GDM1 (cell line): ENCODE data around the gene RPS4Y1.

Experiments
- DNase-seq: peaks from one replicate; lab custom pipeline; 2025; lab: John Stamatoyannopoulos, UW

Gene RPS4Y1

DNA sequence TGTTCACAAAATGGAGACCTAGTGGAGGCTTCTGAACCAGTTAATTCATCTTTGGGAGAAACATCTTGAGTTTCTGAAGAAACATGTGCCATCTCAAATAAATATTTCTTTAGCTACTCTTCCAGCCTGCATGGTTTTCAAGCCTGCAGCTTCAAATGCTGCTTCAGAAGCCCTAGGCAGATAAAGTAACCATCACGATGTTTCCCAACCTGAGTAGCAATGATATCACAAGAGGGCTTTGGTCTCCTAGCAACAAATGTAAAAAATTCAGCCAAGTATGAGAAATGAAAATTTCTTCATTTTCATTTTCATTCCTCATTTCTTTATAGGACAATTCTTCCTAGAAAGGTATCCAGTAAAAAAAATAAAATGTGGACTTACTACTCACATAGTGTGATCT, 42.2 kb downstream of the RPS4Y1 start:
- no peak for DNase-seq

- DNase-seq: no peak
Measured at GRCh38 chrY:2885880-2886279, 44.5 kb downstream of the RPS4Y1 start.

DNA sequence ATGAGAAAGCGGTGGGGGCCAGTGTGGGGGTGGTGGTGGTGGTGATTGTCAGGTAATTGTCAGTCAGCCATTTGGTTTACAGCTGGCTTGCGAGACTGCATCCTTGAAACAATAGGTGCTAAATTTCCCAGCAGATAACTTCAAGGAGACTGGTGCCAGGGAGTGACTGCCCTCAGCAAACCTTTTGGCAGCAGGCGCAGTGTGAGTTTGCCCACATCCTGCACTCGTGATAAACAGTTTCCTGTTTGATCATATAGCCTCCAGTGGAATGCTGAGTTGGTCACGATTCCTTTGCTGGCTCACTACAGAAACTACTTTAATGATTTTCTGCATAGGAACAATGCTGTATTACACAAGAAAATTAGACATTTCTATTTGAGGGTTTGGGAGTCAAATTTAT, 46.0 kb downstream of the RPS4Y1 start:
- no peak for DNase-seq

GRCh38 chrY:2887955-2888354, 46.6 kb downstream of the RPS4Y1 start:
- DNase-seq: no peak

DNA sequence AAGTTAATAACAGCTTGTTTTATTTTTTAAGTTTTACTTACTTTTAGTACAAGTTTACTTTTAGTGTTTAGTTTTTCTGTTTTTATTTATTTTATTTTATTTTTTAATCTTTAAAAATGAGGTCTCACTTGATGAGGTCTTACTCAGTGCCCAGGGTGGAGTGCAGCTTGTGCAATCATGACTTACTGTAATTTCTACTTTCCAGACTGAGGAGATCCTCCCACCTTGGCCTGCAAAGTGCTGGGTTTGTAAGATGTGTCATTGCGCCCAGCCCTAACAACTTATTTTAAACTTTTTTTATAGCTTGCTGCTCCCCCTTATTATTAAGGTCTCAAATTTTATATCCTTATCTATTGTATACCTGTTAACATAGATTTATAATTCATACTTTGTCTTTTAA, 52.1 kb downstream of the RPS4Y1 start:
- DNase-seq: no peak

DNA sequence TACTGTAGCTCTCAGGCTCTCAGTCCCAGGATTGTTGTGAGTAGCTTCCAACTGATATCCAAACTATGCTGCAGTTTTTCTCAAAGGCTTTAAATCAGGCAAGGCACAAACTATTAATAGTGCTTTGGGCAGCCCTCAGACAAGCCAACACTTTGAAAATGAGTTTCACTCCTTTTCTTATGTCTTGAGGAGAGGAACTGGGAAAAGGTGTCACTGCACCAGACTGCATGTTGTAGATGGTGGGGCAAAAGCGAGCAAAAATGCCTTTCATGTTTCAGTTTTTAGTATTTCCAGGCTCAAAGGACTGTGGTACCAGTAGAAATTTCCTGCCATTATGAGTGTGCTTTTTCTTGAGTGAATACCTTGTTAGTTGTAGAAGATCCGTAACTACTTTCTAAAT, 54.6 kb downstream of the RPS4Y1 start:
- DNase-seq: no peak

DNA sequence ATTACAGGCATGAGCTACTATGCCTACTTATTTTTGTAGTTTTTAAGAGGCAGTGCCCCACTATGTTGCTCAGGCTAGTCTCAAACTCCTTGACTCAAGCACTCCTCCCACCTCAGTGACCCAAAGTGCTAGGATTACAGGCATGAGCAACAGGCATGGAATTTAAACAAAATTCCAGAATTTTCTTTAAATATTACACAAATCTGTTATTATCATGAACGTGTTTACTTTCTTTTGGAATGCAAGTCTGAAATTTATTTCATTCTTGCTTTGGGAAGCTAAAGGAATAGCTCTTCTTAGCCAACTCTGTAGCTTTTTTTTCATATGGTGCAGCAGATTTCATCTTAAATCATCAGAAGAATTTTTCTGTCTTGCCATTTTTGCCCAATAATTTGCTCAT, 66.0 kb downstream of the RPS4Y1 start:
- DNase-seq: no peak

DNA sequence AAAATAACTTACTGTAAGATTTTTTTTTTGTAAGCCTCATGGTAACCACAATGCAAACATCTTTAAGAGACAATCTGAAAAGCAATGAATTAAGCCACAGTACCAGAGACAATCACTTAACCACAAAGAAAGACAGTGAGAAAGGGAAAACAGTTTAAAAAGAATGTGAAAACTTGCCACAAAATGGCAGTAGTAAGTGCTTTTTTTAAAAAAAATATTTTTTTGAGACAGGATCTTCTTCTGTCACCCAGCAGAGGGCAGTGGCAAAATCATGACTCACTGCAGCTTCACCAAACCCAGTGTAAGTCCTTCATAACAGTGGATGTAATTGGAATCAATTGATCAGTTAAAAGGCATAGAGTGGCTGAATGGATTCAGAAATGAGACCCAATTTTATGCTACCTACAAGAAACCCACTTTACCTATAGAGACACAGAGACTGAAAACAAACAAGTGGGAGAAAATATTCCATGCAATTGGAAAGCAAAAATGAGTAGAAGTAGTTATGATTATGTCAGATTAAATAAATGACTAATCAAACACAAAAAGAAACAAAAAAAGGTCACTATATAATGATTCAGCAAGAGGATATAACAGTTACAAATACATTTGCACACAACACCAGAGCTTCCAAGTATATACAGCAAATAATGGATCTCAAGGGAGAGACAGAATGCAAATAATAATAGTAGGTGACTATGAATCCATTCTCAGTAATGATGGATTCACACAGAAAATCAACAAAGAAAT, 71.8 kb downstream of the RPS4Y1 start:
- no peak for DNase-seq
